Activated naive CD8-positive, alpha-beta T cell treated with anti-CD3 and anti-CD28 coated beads, Interleukin-2, amount 10 ng/mL, durations not matched to agents 7 days and 5 days (primary cell): ENCODE measurements around the gene CCDC57. TPM values are rescaled to one million over a fixed set of nuclear protein-coding genes. Genes with fewer than 3 reads are reported as not detected.
A peak's percentile ranks its signal among the peaks of the same experiment; 100 is the strongest.

Source experiments
- ATAC-seq: fragments of 150-1000 bp; cut with Tn5 transposase; one replicate; pipeline ENCODE4 v1.10.0; 2021; ENCODE audit warnings: low read depth, moderate library complexity
- POLR2A ChIA-PET: fragments of 350-600 bp; sonication (Branson Sonifier 250); formaldehyde crosslinking; loops from one replicate; lab custom pipeline; 2021; ENCODE audit warnings: antibody characterized with exemption; lab: Charles Lee
- DNase-seq: peaks from one replicate; pipeline ENCODE4 v3.0.0; 2021
- H3K27ac Mint-ChIP-seq: one replicate; pipeline ENCODE4 v1.8.0; 2022; ENCODE audit warnings: mild to moderate bottlenecking, mixed read lengths
- H3K27me3 Mint-ChIP-seq: one replicate; pipeline ENCODE4 v1.8.0; 2022; ENCODE audit warnings: mild to moderate bottlenecking, moderate library complexity, mixed read lengths
- H3K36me3 Mint-ChIP-seq: one replicate; pipeline ENCODE4 v1.8.0; 2021; ENCODE audit warnings: mild to moderate bottlenecking, mixed read lengths
- H3K4me1 Mint-ChIP-seq: one replicate; pipeline ENCODE4 v1.8.0; 2021; ENCODE audit warnings: mixed read lengths
- H3K4me3 Mint-ChIP-seq: one replicate; pipeline ENCODE4 v1.8.0; 2022; ENCODE audit warnings: mild to moderate bottlenecking, moderate library complexity, mixed read lengths
- H3K9me3 Mint-ChIP-seq: one replicate; pipeline ENCODE4 v1.8.0; 2021; ENCODE audit warnings: mixed read lengths
- total RNA-seq, 2 experiments: library from RNA; stranded (reverse); gene quantifications; one replicate each; pipeline ENCODE4 v1.2.3, GENCODE V29; 2021

The CCDC57 gene
- total RNA-seq, 2 experiments from 2014 or later = 79.5 to 81.7 TPM

DNA sequence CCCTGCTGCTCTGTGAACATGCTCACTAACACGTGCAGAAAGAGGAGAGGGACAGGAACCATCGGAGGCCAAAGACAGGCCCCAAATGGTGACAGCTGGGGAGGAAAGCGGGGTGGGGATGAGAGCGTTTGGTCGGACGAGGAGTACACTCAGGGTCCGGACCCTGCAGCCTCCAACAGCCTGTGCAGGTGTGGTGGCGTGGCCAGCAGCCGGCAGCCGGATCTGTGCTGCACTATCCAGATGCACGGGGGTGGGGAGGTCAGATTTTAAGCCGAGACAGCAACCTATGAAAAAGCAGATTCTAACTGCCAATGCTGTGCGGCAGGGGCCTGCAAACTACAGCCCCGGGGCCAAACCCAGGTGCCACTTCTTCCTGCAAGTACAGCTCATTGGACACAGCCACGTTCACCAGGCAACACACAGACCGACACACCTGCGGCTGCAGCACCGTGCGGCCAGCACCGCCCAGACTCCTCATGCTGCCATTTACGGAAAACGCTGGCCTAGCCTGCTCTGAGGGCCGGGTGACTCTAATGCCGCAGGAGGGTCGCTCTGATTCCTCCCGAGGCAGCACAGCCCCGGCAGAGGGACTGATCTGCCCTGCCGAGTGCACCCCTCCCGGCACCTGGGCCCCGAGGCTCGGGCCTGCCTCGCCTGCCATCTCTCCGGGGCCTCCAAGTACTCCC, 37.4 kb upstream of the CCDC57 start:
- H3K36me3 Mint-ChIP-seq = peaks cover 33% of the 10 kb centered on the region
- peaks cover 5% of the 10 kb centered on the region for H3K4me1 Mint-ChIP-seq
- no peaks in the 10 kb centered on the region for H3K27me3 Mint-ChIP-seq
- H3K27ac Mint-ChIP-seq = no peak overlapping the region
- DNase-seq = no peak
- no peak overlapping the region for H3K4me3 Mint-ChIP-seq
- POLR2A ChIA-PET = no interaction called here
- ATAC-seq = no peak
- H3K9me3 Mint-ChIP-seq = no peaks in the 10 kb centered on the region

DNA sequence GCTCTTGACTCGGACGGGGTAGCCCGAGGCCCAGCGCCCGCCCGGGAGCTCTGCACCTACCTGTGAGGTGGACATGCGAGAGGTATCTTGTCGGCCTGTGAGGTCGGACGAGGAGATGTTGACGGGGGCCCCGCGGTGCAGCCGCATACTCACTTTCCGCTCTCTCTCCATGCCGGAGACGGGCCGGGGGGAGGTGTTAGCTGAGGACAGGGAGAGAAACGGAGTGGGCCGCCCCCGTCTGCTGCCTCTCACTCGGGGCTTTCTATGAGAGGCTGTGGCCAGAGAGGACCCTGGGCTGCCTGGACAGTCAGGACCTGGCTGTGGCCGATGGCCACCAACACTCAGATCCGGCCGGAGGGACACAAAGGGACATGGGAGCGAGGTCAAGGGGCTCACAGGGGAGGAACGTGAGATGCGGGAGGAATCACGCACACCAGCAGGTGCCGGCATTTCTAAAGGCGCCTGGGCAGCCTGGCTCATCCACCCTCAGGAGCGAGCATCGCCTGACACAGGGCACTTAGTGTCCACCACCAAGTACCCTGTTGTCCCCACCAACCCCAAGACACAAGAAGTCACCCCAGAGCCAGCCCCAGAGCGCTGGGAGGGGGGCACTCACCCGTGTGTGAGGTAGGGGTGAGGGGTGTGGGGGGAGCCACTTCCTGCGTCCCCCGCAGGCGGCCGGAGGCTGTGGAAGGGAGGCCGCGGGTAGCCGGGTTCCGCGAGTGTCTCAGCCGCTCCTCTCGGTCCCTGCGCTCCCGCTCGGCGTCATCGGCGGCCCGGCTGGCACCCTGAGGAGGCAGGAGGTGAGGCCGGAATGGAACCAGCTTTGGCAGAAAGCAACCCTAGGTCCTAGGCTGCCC, 36.4 kb upstream of the CCDC57 start:
- Mint-ChIP-seq H3K4me1 (peaks cover 8% of the 10 kb centered on the region), H3K27me3 (no peaks in the 10 kb centered on the region), H3K9me3 (no peaks in the 10 kb centered on the region), H3K27ac (no peak overlapping the region), H3K36me3 (peaks cover 40% of the 10 kb centered on the region), H3K4me3 (no peak overlapping the region)
- POLR2A ChIA-PET = no interaction called here
- DNase-seq = no peak
- no peak for ATAC-seq

DNA sequence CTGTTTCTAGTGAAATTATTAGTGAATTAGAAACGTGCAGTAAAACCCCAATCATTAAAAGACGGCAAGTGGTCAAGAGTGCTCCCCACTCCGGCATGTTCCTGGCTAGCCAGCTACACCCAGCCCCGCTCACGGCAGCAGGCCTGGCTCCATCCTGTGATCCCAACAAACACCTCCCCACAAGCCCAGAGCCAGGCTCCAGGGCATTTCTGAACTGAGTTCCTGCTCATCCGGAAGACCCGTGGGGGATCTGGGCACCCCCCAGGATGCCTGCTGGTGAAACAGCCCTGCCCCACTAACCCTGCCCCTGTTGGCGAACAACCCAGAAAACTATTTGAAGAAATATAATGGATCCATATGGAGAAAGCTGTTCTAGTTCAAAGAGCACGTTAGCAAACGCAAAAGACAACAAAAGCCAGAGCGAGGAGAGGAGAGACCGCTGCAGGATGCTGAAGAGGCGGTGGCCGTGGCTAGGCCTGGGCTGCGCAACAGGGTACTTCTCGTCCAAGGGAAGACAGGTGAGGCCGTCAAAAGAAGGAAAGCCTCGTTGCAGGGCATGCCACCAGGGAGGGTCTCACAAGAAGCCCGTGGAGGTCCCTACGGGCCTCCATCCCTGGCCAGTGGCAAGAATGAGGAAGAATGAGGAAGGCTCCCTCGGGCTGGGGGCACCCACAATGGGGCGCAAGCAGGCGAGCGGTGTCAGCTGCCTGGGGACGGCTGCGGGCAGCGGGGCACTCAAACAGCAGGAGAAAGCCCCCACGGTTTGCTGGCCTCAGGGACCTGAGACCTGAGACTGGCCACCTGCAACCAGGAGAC, 35.4 kb upstream of the CCDC57 start:
- H3K27me3 Mint-ChIP-seq = no peaks in the 10 kb centered on the region
- no peak for ATAC-seq
- H3K4me1 Mint-ChIP-seq = peaks cover 10% of the 10 kb centered on the region
- no peaks in the 10 kb centered on the region for H3K9me3 Mint-ChIP-seq
- H3K36me3 Mint-ChIP-seq = peaks cover 39% of the 10 kb centered on the region
- no peak overlapping the region for H3K27ac Mint-ChIP-seq
- no peak for DNase-seq
- POLR2A ChIA-PET = no interaction called here
- no peak overlapping the region for H3K4me3 Mint-ChIP-seq

DNA sequence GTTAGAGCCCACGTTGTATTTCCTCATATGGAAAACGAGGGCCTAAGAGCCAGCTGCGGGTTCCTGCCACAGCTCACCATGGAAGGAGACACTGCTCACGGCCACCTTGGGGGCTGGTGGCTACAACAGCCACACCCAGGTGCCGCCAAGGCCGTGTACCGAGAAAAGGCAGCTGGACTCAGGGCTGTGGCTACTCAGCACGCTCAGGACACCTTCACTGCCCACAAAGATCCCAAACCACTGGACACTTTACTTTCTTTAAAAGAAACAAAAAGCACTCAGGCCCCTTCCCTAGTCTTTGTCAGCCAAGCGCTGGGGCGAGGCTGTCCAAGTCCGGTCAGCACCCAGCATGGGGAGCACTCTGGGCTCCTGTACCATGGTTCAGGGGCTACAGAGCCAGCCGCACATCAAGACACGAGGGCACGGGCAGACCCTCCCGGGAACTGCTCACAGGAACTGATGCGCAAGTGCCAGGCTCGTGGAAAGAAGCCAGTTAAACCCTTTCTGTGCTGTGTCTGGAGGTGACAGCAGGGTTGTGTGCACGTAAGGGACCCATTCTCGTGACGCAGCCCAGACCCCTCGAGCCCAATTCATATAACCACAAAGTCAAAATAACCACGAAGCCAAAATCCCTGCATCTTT, 34.7 kb upstream of the CCDC57 start:
- Mint-ChIP-seq H3K27ac (peak overlapping the region; percentile 45), H3K9me3 (no peaks in the 10 kb centered on the region), H3K36me3 (peaks cover 36% of the 10 kb centered on the region), H3K4me1 (peaks cover 13% of the 10 kb centered on the region), H3K4me3 (no peak overlapping the region), H3K27me3 (no peaks in the 10 kb centered on the region)
- no peak for DNase-seq
- no peak for ATAC-seq
- POLR2A ChIA-PET = no interaction called here

DNA sequence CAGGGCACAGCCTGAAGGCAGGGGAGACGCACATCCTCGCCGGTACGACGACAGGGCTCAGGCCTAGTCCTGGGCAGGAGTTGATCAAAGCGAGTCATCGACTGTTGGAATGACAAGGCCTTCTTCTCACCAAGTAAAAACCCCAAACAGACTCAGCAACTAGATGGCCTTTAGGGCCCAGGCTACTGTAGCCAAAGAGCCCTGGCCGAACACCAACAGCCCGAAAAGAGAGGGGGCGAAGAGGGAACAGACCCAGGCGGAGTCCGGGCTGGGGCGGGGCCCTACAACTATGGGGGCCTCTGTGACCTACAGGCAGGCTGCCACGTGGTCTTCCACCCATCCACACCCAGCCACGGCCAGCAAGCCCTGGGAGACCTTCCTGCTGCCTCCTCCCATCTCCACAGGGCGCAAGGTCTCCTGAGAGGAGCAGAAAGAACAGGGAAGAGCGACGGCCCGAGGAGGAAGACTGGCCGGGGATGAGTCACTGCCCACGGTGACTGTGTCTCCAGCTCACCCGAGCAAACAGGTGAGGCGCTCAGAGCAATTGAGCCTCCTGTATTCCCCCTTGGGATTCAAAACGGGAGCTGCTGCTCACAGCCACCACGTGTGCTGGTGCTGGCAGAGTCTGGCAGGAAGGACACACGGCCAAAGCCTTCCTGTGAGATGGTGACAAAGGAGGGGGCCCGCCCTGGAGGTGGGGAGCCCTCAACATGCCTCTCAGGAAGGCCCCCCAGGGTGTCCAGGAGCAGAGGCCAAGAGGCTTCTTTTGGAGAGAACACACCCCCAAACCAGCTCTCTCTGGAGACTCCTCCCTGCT, 33.9 kb upstream of the CCDC57 start:
- POLR2A ChIA-PET = interaction anchor here (1.8 kb wide), 1 partner anchor 52 kb away, joined by 7 read pairs; no protein-coding TSS in a partner anchor
- Mint-ChIP-seq H3K27ac (no peak overlapping the region), H3K4me1 (peaks cover 14% of the 10 kb centered on the region), H3K27me3 (no peaks in the 10 kb centered on the region), H3K9me3 (no peaks in the 10 kb centered on the region), H3K36me3 (peaks cover 29% of the 10 kb centered on the region), H3K4me3 (no peak overlapping the region)
- DNase-seq (no peak), ATAC-seq (no peak)

DNA sequence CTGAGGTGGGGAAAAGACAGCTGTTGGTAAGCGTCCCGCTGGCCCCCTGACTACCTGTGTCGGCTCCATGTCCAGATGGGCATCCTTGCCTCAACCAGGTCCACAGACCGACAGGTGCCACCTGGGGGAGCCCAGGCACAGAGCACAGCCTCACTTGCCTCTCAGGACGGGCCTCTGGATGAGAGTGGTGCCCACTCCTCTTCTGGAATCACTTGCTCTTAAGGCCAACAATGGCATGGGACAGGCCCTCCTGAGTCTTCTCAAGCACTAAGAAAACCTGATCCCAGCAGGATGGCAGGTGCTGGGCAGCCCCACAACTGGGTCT, 33.4 kb upstream of the CCDC57 start:
- H3K9me3 Mint-ChIP-seq = no peaks in the 10 kb centered on the region
- no peak overlapping the region for H3K27ac Mint-ChIP-seq
- peaks cover 25% of the 10 kb centered on the region for H3K36me3 Mint-ChIP-seq
- POLR2A ChIA-PET = interaction anchor here (1.8 kb wide), 1 partner anchor 52 kb away, joined by 7 read pairs; no protein-coding TSS in a partner anchor
- no peaks in the 10 kb centered on the region for H3K27me3 Mint-ChIP-seq
- H3K4me3 Mint-ChIP-seq = no peak overlapping the region
- ATAC-seq (no peak), DNase-seq (no peak)
- peaks cover 17% of the 10 kb centered on the region for H3K4me1 Mint-ChIP-seq

DNA sequence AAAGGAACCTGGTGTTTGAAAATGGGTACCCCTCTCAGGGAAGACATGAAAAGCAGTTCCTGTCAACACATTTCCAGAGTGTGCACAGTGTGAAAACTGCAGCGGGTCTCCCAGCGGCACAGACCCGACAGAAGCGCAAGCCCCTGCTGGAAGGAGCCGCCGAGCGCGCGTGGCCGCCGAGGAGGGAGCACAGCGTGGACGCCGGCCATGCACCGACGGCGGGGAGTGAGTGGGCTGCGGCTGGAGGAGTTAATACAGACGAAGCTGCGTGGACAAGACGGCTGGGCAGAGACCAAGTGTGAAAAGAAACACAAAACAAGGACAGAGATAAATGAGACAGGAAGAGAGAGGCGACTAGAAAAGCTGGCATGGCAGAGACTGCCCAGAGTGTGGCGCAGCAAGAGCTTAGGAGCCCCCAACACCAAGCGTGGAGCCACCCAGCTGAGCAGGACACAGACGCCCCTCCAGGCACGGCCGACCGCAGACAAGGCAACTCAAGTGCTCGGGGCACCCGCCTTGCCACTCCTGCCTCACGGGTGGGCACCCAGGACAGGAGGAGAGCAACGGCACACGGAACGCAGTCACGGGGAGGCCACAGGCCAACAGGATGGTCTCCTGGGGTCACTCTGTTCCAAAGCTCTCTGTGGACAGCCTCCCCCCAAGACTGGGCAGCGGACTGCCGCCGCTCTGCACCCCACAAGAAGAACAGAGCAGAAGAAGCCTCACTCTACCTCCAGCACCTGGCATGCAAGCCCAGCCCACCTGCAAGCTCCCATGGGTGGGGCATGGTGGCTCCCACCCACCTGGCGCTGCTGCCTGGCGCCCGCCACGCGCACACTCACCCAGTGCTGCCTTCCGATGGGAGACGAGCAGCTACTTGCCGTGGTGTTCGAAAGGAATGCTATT, 32.7 kb upstream of the CCDC57 start:
- H3K36me3 Mint-ChIP-seq = peaks cover 24% of the 10 kb centered on the region
- H3K27ac Mint-ChIP-seq = peak overlapping the region; percentile 61
- DNase-seq (no peak), ATAC-seq (no peak)
- no peaks in the 10 kb centered on the region for H3K9me3 Mint-ChIP-seq
- peaks cover 21% of the 10 kb centered on the region for H3K4me1 Mint-ChIP-seq
- H3K4me3 Mint-ChIP-seq = no peak overlapping the region
- no peaks in the 10 kb centered on the region for H3K27me3 Mint-ChIP-seq
- POLR2A ChIA-PET = interaction anchor here (1.8 kb wide), 1 partner anchor 53 kb away, joined by 7 read pairs; no protein-coding TSS in a partner anchor

DNA sequence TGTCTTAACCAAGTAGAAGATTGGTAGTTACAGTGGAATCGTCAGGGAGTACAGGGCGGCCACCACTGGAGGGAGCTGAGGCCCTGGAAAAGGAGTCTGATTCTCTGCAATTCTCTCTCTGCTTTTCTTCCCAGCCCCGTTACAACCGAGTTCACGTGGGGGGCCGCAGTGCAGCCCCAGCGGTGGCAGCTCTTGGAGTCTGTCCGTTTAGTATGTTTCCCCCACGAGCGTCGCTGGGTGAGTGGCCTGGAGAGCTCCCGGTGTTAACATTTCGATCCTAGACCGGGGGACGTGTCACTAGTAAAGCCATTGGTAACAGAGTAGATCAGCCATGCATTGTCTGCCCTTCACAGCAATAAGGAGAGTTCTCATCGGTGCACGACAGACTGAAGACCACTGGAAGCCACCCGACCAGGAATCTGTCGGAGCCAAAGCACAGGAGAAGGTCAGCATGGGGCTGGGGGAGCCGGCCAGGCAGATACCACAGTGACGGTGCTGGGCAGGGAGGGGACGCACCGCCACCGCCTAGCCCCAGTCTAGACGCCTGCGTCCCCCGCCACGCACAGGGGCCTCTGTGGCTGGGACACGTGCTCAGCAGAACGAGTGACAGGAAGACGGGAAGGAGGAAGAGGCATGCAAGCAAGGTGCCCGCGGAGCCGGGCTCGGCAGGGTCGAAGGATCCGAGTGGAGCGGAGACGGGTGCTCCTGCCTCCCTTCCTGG, 31.9 kb upstream of the CCDC57 start:
- no peak for ATAC-seq
- DNase-seq = no peak
- Mint-ChIP-seq H3K4me1 (peaks cover 23% of the 10 kb centered on the region), H3K27me3 (no peaks in the 10 kb centered on the region), H3K4me3 (no peak overlapping the region), H3K36me3 (peaks cover 23% of the 10 kb centered on the region), H3K9me3 (no peaks in the 10 kb centered on the region), H3K27ac (peak overlapping the region; percentile 70)
- POLR2A ChIA-PET = interaction anchor here (1.8 kb wide), 1 partner anchor 54 kb away, joined by 7 read pairs; no protein-coding TSS in a partner anchor

DNA sequence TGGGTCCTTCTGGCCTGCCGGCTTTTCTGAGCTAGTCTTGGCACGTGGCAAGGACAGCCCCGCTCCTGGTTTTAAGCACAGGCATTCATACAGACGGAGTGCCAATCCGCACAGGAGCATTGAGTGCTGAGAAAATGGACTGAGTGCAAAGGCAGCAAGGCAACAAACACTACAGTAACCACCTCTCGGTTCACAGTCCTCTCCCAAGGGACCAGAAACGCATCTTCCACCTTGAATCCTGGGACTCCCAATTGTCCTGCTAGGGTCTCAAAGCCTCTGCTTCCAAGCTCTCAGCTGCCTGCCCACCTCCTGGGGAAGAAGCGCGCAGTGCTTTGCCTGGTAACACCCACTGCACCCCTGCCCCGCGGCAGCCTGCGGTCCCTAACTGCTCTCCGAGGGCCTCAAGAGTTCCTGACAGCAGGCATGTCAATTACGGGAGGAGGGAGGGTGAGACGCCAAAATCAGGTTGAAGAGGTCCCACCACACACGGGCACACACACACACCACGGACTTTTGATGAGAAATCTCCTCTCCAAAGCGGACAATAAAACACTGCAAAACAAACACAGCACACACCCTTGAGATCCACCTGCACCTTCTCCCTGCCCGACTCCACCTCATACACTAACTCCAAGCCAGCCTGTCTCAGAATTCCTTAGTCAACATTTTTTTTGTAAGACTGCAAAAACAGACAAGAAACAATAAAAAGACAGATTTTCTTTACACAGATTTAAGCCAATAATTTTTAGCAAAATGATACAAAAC, 31.2 kb upstream of the CCDC57 start:
- peaks cover 26% of the 10 kb centered on the region for H3K4me1 Mint-ChIP-seq
- DNase-seq = no peak
- peak overlapping the region; percentile 49 for H3K27ac Mint-ChIP-seq
- no peaks in the 10 kb centered on the region for H3K27me3 Mint-ChIP-seq
- H3K36me3 Mint-ChIP-seq = peaks cover 23% of the 10 kb centered on the region
- no peaks in the 10 kb centered on the region for H3K9me3 Mint-ChIP-seq
- H3K4me3 Mint-ChIP-seq = no peak overlapping the region
- ATAC-seq = no peak
- POLR2A ChIA-PET = interaction anchor here (1.0 kb wide), 1 partner anchor 67 kb away, joined by 3 read pairs; no protein-coding TSS in a partner anchor

DNA sequence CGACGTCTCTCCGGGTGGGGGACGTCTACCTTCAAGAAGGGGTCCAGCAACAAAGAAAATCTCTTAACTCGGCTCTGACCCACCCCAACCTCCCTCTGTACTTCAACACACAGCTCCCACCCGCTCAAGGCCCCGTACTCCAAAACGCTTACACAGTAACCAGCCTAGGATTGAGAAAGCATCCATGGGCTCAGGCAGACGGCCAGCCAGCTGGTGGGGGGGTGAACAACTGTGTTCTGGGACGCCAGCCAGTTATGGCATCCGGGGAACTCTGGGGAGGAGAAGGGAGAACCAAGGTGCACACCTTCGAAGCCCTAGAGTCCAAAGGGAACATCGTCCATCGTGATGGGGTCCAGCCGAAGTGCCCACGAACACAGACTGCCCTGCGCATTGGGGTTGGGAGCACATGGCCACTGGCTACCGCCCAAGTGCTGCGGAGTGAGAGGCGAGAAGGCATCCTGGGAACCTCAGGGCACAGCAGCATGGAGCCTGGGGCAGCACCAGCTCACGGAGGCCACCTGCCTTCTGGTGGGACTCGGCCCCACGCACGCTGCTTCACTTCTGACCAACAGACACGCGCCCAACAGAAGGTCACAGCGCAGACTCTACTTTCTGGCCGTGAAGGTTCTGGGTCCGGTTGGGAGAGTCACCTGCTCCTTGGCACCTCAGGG, 30.5 kb upstream of the CCDC57 start:
- ATAC-seq (no peak), DNase-seq (no peak)
- Mint-ChIP-seq H3K9me3 (no peaks in the 10 kb centered on the region), H3K4me1 (peaks cover 31% of the 10 kb centered on the region), H3K4me3 (no peak overlapping the region), H3K36me3 (peaks cover 18% of the 10 kb centered on the region), H3K27me3 (no peaks in the 10 kb centered on the region), H3K27ac (no peak overlapping the region)
- POLR2A ChIA-PET = interaction anchor here (1.0 to 2.0 kb wide), 2 partner anchors 61 to 68 kb away, joined by 3 to 6 read pairs; no protein-coding TSS in a partner anchor
